COR-L47 (cell line): ENCODE measurements around the gene TAC4.
A peak's percentile ranks its signal among the peaks of the same experiment; 100 is the strongest.

Experiments
- DNase-seq: peaks from one replicate; lab custom pipeline; 2025; lab: John Stamatoyannopoulos, UW

Gene TAC4

GRCh38 chr17:49809056-49809455 lies 38.8 kb downstream of the TAC4 start:
- no peak for DNase-seq

GRCh38 chr17:49798738-49799137 lies 49.1 kb downstream of the TAC4 start:
- no peak for DNase-seq

- no peak for DNase-seq
These were observed 49.7 kb downstream of the TAC4 start for GRCh38 chr17:49798182-49798581.

- no peak for DNase-seq
These were observed 52.5 kb downstream of the TAC4 start for GRCh38 chr17:49795372-49795771.

GRCh38 chr17:49793309-49793708 lies 54.6 kb downstream of the TAC4 start:
- DNase-seq, result no peak

GRCh38 chr17:49789243-49789578 lies 58.7 kb downstream of the TAC4 start:
- DNase-seq, result no peak

- DNase-seq, result peak; percentile 99
These were observed 59.2 kb downstream of the TAC4 start, which contains the start of gene KAT7 for GRCh38 chr17:49788478-49789242. KAT7 (plus strand) TSS chr17:49788681; CDS start chr17:49788835, 154 bp downstream.
